Stimulated activated CD8-positive, alpha-beta memory T cell treated with anti-CD3 and anti-CD28 coated beads, Interleukin-4, amount 100 ng/mL, for 24 hours (primary cell): ENCODE data around the gene KL.

Experiments used
- DNase-seq: peaks from one replicate; pipeline ENCODE4 v3.0.0-alpha.2; 2020; ENCODE audit warnings: low read depth

KL gene

DNA sequence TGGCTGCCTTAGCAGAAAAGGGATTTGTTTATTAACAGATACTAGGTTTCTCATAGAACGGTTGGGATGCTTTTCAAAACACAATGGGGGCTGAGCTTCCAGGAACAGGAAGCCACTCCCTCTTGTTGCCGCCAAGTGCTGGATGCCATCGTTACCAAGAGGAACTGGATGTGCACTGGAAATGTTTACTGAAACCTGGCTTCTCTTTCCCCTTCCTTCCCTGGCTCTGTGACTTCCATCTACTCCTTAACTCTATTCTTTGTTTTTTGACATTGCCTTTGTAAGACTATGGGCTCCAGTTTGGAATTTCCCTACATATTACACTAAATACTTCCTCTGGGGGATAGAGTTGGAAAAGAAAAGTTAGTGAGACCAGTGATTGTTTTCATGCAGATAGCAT is 11.7 kb upstream of the KL start:
- DNase-seq: no peak

DNA sequence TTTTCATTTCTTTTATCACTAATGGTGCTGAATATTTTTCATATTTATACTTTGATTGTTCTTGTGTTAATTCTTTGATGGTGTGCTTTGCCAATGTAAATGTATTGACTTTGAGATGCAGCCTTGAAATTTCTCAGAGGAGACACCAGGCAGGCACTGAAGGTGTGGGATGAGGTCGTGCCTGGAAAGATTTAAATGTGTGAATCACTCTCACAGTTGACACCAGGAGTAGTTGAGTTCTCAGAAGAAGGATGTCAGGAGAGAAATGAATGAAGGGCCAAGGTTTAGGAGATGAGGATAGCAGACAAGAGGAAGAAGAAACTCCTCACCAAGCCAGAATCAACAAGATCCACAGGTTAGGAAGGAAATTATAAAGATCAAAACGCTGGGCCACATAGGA is 10.1 kb upstream of the KL start:
- no peak for DNase-seq

GRCh38 chr13:33006638-33007037 is 9.6 kb upstream of the KL start:
- no peak for DNase-seq

DNA sequence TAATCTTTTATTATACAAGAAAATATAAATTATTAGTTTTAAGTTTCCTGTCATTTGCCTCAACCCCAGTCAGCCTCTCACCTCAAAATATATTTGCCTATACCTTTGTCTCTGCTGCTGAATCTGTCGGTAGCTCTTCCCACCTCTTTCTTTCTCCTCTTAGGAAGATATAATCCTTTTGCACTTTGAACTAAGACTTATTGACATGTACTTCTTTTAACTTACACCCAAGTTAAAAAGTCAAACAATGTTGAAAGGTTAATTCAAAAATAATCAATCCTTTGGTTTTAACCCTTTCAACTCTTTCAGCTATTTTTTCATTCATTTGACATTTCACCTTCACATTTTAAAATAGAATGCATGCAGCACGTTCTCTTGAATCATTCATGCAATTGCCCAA is 9.0 kb upstream of the KL start:
- no peak for DNase-seq

- DNase-seq: no peak
Measured at GRCh38 chr13:33007950-33008349, 8.3 kb upstream of the KL start.

DNA sequence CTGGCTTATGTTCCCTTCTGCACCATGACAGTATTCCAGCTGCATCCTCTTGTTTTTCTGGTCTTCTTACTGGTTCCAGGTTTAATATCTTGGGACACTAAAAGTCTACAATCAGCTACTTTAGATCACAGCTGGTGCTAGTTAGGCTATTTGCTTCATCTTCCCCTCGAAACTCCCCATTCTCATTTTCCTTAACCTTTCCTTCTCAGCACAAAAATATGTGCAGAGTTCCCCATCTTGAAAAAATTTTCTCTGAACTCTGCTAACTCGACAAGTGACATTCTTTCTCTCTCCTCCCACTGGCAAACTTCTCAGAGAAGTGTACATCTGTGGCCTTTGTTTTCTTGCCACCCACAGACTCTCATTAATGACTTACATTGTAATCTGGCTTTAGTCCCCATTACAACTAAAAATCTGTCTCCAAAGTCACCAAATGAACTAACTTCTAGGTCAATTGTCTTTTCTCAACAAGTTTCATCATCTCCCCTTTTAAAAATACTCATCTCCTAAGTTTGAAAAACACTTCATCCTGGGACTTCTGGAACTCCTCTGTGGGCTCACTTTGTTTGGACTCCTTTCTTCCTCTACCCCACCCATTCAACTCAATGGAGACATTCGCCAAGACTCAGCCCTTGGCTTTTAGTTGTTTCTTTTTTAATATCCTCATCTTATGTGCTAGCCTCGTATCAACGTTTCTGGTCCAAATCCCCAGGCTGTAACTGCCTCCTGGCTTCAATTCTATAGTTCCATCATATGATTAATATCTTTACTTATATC is 7.1 kb upstream of the KL start:
- no peak for DNase-seq

GRCh38 chr13:33011828-33012470 is 4.3 kb upstream of the KL start:
- no peak for DNase-seq

- no peak for DNase-seq
Measured at GRCh38 chr13:33014291-33014690, 1.9 kb upstream of the KL start.

- no peak for DNase-seq
Measured at GRCh38 chr13:33015241-33015668, 968 bp upstream of the KL start.

- no peak for DNase-seq
Measured at GRCh38 chr13:33015791-33016323, 366 bp upstream of the KL start.

- DNase-seq: no peak
Measured at GRCh38 chr13:33017323-33017929, 1.2 kb downstream of the KL start.

GRCh38 chr13:33018886-33019285 is 2.7 kb downstream of the KL start:
- DNase-seq: no peak

GRCh38 chr13:33022986-33023385 is 6.8 kb downstream of the KL start:
- no peak for DNase-seq

DNA sequence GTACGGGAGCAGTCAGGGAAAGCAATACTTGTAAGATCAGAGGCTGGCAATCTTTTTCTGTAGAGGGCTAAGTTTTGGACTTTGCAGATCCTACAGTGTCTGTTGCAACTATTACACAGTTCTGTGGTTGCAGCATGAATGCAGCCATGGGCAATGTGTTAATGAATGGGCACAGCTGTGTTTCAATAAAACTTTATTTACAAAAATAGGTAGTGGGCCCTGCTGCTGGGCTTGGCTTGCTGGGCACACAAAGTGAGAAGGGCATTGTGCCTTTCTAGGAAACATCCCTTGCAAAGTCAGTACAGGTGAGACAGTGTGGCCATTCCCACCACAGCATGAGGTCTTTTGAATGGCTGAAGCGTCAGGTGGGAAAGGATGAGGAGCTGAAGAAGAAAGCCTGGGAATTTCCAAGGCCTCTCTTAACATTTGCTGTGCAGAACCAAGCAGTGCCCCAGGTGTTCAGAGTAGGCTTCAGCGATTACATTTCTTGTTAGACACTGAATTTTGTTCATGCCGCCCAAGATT is 9.1 kb downstream of the KL start:
- no peak for DNase-seq

DNA sequence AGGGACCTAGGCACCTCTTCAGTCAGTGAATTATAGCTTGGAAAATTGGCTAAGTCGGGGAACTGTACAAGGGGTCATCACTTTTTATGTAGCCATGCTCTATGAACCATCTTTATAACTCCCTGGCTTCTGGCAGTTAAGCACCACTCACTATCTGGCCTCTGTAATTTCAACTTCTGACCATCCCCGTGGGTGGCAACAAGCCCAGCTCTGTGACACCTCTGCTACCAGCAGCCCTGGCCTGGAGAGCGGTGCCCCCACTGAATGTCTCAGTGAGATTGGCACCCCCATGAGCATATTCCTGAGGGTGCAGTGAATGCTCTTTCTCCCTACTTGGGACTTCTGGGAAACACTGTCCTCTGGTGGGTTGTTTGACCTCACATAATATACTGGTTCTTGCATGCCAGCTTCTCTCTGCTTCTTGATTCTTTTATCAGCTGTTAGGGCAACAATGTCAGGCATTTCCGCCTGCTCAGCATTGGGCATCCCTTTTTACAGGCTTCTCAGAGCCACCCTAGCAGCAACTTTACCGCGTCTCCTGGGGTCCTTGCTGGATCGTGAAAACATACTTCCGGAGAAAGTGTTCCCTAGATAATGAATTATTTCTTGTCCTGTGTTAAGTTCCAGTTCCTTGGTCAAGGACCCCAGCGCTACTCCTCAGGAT is 10.4 kb downstream of the KL start:
- DNase-seq: no peak

GRCh38 chr13:33028620-33029019 is 12.4 kb downstream of the KL start:
- no peak for DNase-seq

DNA sequence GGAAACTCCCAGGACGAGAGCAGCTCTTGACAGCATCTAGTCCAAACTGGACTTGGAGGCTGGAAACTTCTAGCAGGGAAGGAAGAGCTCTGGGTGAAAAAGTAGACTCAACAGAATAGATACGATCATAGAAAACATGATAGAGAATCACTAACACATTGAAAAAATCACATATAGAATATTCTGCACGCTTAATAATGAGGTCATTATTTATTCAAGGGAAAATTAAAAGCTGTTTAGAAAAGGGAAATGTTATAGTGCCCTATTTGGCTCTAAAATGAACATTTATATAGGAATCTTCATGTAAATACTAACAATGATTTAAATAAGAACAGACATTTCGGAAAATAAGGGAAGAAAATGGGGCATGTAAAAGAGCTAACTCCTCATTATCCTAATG is 15.1 kb downstream of the KL start:
- no peak for DNase-seq

DNA sequence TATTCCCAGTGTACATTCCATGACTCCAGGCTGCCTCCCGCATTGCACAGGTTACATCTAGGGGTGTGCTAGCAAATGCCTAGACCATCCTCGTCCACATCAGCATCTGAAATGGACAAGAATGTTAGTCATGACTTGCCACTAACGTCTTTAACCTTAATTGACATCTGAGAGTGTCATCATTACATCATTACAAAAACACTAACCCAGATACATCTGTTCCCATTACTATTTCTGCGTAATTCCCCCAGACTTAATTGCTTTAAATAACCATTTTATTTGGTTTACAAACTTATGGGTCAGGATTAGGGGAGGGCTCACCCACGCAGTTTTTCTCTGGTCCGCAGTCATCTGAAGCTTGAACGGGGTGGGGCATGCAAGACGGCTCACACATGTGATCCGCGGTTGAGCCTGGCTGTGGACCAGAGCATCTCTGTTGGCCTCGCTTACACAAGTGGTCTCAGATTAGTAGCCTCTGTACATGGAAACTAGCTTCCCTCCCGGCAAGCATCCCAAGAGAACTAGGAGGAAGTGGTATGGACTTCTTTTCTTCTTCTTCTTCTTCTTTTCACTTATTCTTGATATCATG is 15.9 kb downstream of the KL start:
- DNase-seq: no peak

GRCh38 chr13:33033051-33033812 is 17.0 kb downstream of the KL start:
- no peak for DNase-seq

GRCh38 chr13:33033986-33034385 is 17.8 kb downstream of the KL start:
- no peak for DNase-seq

GRCh38 chr13:33034882-33035520 is 18.8 kb downstream of the KL start:
- no peak for DNase-seq
